B cell (primary cell): ENCODE results near the gene GPR183.

Experiments
- EZH2 ChIP-seq: IDR thresholded peaks from 2 replicates; pipeline ENCODE4 v1.6.1; 2012; ENCODE audit warnings: borderline replicate concordance, low read depth, mild to moderate bottlenecking, moderate library complexity, low read length; ENCODE audit not compliant: insufficient read depth, poor library complexity, severe bottlenecking
- TF ChIP-seq, protein P1 (sequence below): fragments of 200-600 bp; IDR thresholded peaks from one replicate; pipeline ENCODE4 v1.8.0; 2022; ENCODE audit warnings: antibody characterized with exemption, mild to moderate bottlenecking

DNA sequence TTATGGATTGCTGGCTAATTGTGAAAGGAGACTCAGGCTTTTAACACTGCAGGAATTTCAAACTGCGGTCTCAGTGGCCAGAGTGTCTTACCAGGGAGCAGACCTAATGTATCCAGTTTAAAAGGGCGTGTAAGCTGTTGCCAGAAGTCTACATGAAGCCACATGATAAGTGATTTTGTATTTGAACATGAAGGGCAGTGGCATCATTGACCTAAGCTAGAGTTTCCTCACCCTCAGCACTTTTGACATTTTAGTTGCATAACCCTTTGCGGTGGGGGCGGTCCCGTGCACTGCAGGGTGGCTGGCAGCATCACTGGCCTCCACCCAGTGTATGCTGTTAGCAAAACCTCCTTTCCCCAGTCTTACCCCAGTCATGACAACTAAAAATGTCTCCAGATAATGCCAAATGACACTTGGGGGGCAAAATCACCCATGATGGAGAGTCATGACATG lies 25.4 kb downstream of the GPR183 start:
- TF ChIP-seq, protein P1, sequence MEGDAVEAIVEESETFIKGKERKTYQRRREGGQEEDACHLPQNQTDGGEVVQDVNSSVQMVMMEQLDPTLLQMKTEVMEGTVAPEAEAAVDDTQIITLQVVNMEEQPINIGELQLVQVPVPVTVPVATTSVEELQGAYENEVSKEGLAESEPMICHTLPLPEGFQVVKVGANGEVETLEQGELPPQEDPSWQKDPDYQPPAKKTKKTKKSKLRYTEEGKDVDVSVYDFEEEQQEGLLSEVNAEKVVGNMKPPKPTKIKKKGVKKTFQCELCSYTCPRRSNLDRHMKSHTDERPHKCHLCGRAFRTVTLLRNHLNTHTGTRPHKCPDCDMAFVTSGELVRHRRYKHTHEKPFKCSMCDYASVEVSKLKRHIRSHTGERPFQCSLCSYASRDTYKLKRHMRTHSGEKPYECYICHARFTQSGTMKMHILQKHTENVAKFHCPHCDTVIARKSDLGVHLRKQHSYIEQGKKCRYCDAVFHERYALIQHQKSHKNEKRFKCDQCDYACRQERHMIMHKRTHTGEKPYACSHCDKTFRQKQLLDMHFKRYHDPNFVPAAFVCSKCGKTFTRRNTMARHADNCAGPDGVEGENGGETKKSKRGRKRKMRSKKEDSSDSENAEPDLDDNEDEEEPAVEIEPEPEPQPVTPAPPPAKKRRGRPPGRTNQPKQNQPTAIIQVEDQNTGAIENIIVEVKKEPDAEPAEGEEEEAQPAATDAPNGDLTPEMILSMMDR = no peak
- TF ChIP-seq EZH2 = no peak
